AG04449 (cell line): ENCODE results near the gene TMEM94.

Experiments used
- CTCF ChIA-PET: fragments of 350-600 bp; formaldehyde crosslinking; extraction: SDS; loops from one replicate; lab custom pipeline; 2021; ENCODE audit warnings: antibody characterized with exemption; lab: Yijun Ruan, JAX
- POLR2A ChIA-PET: fragments of 400-600, 350-600 bp; formaldehyde crosslinking; extraction: SDS; loops from one replicate; lab custom pipeline; 2020; ENCODE audit warnings: antibody characterized with exemption, inconsistent platforms; lab: Yijun Ruan, JAX
- DNase-seq: peaks from one replicate; pipeline ENCODE4 v3.0.0-alpha.2; 2010; ENCODE audit warnings: low read depth, low spot score
- H3K4me3 ChIP-seq: 2 replicates; pipeline ENCODE4 v1.5.1; 2011; ENCODE audit warnings: low read depth, mild to moderate bottlenecking, control low read depth, low read length
- TF ChIP-seq, protein P1 (sequence below): IDR thresholded peaks from one replicate; pipeline ENCODE4 v1.5.1; 2011; ENCODE audit warnings: mild to moderate bottlenecking, moderate library complexity, low read length, control low read depth, inconsistent platforms; ENCODE audit not compliant: insufficient read depth; ENCODE audit errors: missing control alignments

The TMEM94 gene

DNA sequence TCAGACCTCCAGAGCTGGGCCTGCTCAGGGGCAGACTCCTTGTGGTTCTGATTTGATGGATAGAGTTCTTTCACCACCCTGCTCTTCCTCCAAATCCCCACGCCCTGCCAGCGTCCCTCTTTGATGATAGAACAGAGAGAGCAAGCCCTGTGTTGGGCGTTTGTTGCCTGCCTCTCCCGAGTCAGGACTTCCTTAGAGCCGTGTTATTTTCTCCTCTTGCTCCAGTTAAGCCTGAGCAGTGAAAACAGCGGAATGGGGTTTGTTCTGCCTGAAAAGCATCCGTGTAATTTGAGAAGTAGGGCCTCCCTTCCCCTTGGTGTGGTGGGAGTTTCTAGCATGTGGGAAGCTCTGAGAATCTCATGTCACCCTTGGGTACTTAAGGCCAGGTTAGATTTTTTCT is 22.1 kb downstream of the TMEM94 start:
- H3K4me3 ChIP-seq, result no peak overlapping the region
- no peak for DNase-seq
- ChIA-PET POLR2A (no interaction called here), CTCF (interaction anchor here (0.7 to 3.4 kb wide), 2 partner anchors 8 to 38 kb away, joined by 3 to 9 read pairs; partner anchors contain the start of gene TSEN54)
- TF ChIP-seq, protein P1, sequence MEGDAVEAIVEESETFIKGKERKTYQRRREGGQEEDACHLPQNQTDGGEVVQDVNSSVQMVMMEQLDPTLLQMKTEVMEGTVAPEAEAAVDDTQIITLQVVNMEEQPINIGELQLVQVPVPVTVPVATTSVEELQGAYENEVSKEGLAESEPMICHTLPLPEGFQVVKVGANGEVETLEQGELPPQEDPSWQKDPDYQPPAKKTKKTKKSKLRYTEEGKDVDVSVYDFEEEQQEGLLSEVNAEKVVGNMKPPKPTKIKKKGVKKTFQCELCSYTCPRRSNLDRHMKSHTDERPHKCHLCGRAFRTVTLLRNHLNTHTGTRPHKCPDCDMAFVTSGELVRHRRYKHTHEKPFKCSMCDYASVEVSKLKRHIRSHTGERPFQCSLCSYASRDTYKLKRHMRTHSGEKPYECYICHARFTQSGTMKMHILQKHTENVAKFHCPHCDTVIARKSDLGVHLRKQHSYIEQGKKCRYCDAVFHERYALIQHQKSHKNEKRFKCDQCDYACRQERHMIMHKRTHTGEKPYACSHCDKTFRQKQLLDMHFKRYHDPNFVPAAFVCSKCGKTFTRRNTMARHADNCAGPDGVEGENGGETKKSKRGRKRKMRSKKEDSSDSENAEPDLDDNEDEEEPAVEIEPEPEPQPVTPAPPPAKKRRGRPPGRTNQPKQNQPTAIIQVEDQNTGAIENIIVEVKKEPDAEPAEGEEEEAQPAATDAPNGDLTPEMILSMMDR, result no peak

DNA sequence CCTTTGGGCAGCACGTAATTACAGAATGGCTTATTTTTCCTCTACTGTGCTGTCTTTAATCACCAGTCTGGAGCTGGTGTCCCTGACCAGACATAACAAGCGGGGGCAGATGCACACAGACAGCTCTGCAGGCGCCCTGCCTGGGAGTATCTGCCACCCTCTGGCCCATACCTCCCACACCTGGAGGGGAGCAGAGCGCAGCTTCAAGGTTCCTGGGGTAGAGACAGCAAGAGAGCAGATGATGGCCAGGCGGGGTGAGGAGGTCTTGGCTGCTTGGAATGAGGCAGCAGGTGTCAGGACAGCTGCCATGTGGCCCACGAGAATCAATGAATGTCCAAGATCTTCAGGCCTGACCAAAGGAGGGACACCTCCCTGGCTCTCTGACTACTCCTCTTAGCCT is 23.8 kb downstream of the TMEM94 start:
- ChIA-PET CTCF (interaction anchor here (1.0 kb wide), 1 partner anchor 36 kb away, joined by 3 read pairs; the partner anchor contains the start of gene TSEN54), POLR2A (no interaction called here)
- no peak overlapping the region for H3K4me3 ChIP-seq
- DNase-seq, result no peak
- TF ChIP-seq, protein P1, result no peak

DNA sequence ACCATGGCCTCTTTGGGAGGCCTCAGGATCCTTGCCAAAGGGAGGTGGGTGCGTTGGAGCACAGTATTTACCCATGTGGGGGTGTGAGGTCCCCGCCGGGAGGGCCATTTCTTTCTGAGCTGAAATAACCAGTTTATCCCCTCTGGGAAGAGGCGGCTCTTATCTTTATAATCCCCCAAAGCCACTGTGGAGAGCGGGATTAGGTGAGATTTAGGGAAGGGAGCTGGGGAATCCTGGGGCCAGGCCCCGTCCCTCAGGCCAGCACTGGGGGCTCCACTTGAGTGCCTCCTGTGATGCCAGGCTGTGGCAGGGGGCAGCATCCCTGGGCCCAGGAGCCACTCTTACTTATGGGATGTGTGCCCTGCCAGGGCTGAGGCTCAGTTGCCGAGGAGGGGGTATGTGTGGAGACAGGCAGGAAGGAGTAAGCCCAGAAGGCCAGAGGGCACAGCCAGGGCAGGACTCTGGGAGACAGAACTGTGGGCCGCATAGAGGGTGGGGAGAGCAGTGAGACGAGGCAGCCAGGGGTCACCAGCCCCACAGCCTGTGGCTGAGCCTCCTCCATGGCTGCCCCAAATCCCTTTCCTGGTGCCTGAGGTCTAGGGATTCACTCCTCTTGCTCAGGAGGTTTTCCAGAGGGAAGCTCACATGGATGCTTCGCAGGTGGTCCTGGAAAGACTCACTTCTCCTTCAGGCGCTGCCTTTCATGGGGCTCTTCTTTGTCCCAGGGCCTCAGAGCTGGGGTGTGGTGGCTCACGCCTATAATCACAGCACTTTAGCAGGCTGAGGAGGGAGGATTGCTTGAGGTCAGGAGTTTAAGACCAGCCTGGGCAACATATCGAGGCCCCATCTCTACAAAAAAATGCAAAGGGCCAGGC is 25.0 kb downstream of the TMEM94 start:
- no peak overlapping the region for H3K4me3 ChIP-seq
- TF ChIP-seq, protein P1, result no peak
- ChIA-PET POLR2A (interaction anchor here (0.7 to 0.9 kb wide), 2 partner anchors 13 to 25 kb away, joined by 3 to 5 read pairs; partner anchors contain the start of gene TMEM94), CTCF (interaction anchor here (0.9 to 1.3 kb wide), 3 partner anchors 22 to 152 kb away, joined by 3 to 4 read pairs (median 3); partner anchors contain the start of gene SMIM5)
- DNase-seq, result no peak

DNA sequence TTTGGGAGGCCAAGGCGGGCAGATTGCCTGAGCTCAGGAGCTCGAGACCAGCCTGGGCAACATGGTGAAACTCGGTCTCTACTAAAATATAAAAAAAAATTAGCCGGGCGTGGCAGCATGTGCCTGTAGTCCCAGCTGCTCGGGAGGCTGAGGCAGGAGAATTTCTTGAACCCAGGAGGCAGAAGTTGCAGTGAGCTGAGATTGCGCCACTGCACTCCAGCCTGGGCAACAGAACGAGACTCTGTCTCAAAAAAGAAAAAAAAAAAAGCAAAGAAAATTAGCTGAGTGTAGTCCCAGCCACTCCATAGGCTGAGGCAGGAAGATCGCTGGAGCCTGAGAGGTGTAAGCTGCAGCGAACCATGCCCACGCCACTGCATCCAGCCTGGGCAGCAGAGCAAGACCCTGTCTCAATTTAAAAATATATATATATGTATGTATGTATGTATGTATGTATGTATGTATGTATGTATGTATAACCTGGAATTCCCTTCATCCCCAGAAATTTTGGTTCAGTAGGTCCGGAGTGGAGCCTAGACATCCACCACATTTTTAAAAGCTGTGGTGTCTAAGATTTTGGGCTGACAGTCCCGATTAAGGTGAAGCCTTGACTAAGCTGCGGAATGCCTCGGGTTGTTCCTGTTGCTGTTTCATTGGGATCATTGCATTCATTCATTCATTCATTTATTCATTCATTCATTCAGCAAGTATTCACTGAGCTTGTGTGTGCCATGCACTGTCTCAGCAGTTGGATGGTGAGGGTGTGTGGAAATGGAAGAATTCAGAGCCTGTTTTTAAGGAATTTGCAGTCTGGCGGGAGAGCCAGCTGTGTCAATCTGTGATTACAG is 25.9 kb downstream of the TMEM94 start:
- TF ChIP-seq, protein P1, result no peak
- DNase-seq, result no peak
- CTCF ChIA-PET, result interaction anchor here (0.7 to 2.0 kb wide), 4 partner anchors 22 to 151 kb away, joined by 3 to 4 read pairs (median 4); partner anchors contain the start of gene SMIM5
- no peak overlapping the region for H3K4me3 ChIP-seq
- POLR2A ChIA-PET, result interaction anchor here (0.7 to 1.2 kb wide), 3 partner anchors 14 to 34 kb away, joined by 3 to 5 read pairs (median 3); partner anchors contain the start of gene TSEN54

DNA sequence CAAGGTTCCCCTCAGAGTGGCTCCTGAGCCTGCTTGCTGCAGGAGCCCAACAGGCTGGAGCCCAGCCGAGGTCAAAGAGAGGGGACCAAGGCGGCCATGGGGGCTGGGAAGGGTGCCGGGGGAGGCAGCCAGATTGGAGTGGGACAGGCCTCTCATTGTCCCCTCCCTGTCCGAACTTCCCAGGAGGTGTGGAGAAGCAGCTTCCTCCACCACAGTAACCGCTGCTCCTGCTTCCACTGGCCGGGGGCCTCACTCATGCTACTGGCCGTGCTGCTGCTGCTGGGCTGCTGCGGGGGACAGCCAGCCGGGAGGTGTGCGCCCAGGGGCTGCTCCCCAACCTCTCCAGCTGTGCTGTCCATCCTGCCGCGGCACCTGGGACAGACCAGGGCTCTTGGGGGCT is 29.3 kb downstream of the TMEM94 start:
- no peak overlapping the region for H3K4me3 ChIP-seq
- ChIA-PET CTCF (interaction anchor here (2.9 kb wide), 1 partner anchor 9 kb away, joined by 9 read pairs; no protein-coding TSS in a partner anchor), POLR2A (no interaction called here)
- TF ChIP-seq, protein P1, result no peak
- no peak for DNase-seq
